K562 (cell line): ENCODE results near the gene TSC22D3. TPM values are rescaled to one million over a fixed set of nuclear protein-coding genes. Genes with fewer than 3 reads are reported as not detected.

ENCODE experiments used
- ATAC-seq: fragments of 200-7000 bp; cut with Tn5 transposase; 3 replicates; pipeline ENCODE4 v1.9.1; 2020; ENCODE audit warnings: moderate library complexity
- BruUV-seq: library from RNA; stranded (reverse); fragments of 400-500 nt; replicated peaks from 2 replicates; lab custom pipeline; 2021; lab: Mats Ljungman, UMichigan
- CTCF ChIA-PET: fragments of 300-600 bp; formaldehyde crosslinking; extraction: SDS; loops from one replicate; lab custom pipeline; 2021; ENCODE audit warnings: low intra/inter-chr PET ratio; lab: Yijun Ruan, JAX
- POLR2A ChIA-PET: fragments of 300-600, 350-650 bp; sonication (Branson Sonifier 250); formaldehyde crosslinking; extraction: SDS; loops from one replicate; lab custom pipeline; 2021; ENCODE audit warnings: antibody characterized with exemption, inconsistent platforms; lab: Yijun Ruan, JAX
- DNase-seq, 4 experiments: peaks; one replicate each; pipeline versions ENCODE4 v3.0.0 to v3.0.0-alpha.2; 2011 to 2018; ENCODE audit warnings: low spot score in 3 of 4, mixed read lengths in 3 of 4; ENCODE audit errors: extremely low read depth in 1 of 4
- FAIRE-seq: peaks from 2 replicates; lab custom pipeline; 2011; peaks lifted over from hg19 to GRCh38; lab: Jason Lieb, UNC
- H2AFZ ChIP-seq: 2 replicates; pipeline ENCODE4 v1.6.0; 2011; ENCODE audit warnings: low read depth, low read length, control low read depth, inconsistent platforms
- H3K27ac ChIP-seq: fragments of 200-600 bp; 3 replicates; pipeline ENCODE4 v1.8.0; 2011; ENCODE audit warnings: low read depth, mild to moderate bottlenecking, control low read depth, inconsistent platforms, low read length, moderate library complexity, mixed read lengths; ENCODE audit errors: extremely low read depth
- H3K27me3 ChIP-seq, 2 experiments: fragments of 300-600 bp in 1 of 2; 2 replicates in 1 of 2; 3 replicates in 1 of 2; pipeline versions ENCODE4 v1.6.0 to v1.8.0; 2011; ENCODE audit warnings: inconsistent platforms in 2 of 2, low read length in 2 of 2, mild to moderate bottlenecking in 1 of 2, mixed read lengths in 1 of 2, moderate library complexity in 1 of 2; ENCODE audit not compliant: control insufficient read depth in 2 of 2, insufficient read depth in 2 of 2
- H3K36me3 ChIP-seq: fragments of 300-600 bp; 3 replicates; pipeline ENCODE4 v1.8.0; 2011; ENCODE audit warnings: mild to moderate bottlenecking, low read length, inconsistent platforms; ENCODE audit not compliant: control insufficient read depth, insufficient read depth
- H3K4me1 ChIP-seq, 2 experiments: fragments of 200-600 bp in 1 of 2; replicated peaks in 1 of 2; 2 replicates in 1 of 2; 3 replicates in 1 of 2; pipeline versions ENCODE4 v1.5.1 to v1.8.0; 2011; ENCODE audit warnings: inconsistent platforms in 2 of 2, low read length in 2 of 2, mild to moderate bottlenecking in 1 of 2, mixed read lengths in 1 of 2, moderate library complexity in 1 of 2; ENCODE audit not compliant: control insufficient read depth in 2 of 2, insufficient read depth in 2 of 2
- H3K4me2 ChIP-seq: 2 replicates; pipeline ENCODE4 v1.6.1; 2011; ENCODE audit warnings: low read length, control low read depth, inconsistent platforms, mixed read lengths; ENCODE audit not compliant: insufficient read depth
- H3K4me3 ChIP-seq: fragments of 200-600 bp; sonication (generic), shearing (Covaris generic); 2 replicates; pipeline ENCODE4 v1.5.1; 2016; ENCODE audit warnings: control low read depth, inconsistent platforms
- H3K79me2 ChIP-seq: fragments of 200-600 bp; 3 replicates; pipeline ENCODE4 v1.8.0; 2011; ENCODE audit warnings: low read length, inconsistent platforms; ENCODE audit not compliant: control insufficient read depth, insufficient read depth
- H3K9ac ChIP-seq, 2 experiments: 2 replicates each; pipeline versions ENCODE4 v1.6.0 to v1.6.1; 2011; ENCODE audit warnings: low read depth in 2 of 2, low read length in 2 of 2, control low read depth in 1 of 2, inconsistent platforms in 1 of 2, mild to moderate bottlenecking in 1 of 2, mixed read lengths in 1 of 2; ENCODE audit not compliant: insufficient read depth in 1 of 2
- H3K9me1 ChIP-seq: one replicate; pipeline ENCODE4 v1.6.0; 2011; ENCODE audit warnings: inconsistent platforms, mild to moderate bottlenecking, low read length, moderate library complexity; ENCODE audit not compliant: control insufficient read depth, insufficient read depth
- H3K9me3 ChIP-seq: replicated peaks from 2 replicates; pipeline ENCODE4 v1.5.1; 2011; ENCODE audit warnings: low read depth, low read length, inconsistent platforms; ENCODE audit not compliant: control insufficient read depth, insufficient read depth
- H4K20me1 ChIP-seq: replicated peaks from 2 replicates; pipeline ENCODE4 v1.6.1; 2011; ENCODE audit warnings: low read length, inconsistent platforms, mixed read lengths; ENCODE audit not compliant: control insufficient read depth, insufficient read depth
- CHCHD3 ChIP-seq: fragments of 250-450 bp; sonication (Bioruptor Pico); IDR thresholded peaks from 2 replicates; pipeline ENCODE4 v2.1.2; 2022; ENCODE audit warnings: mild to moderate bottlenecking
- CUX1 ChIP-seq: fragments of 200-800 bp; sonication (Bioruptor generic); IDR thresholded peaks from 2 replicates; pipeline ENCODE4 v1.6.1; 2016; ENCODE audit warnings: missing genetic modification characterization, missing compliant biosample characterization
- MAX ChIP-seq: sonication (generic); formaldehyde crosslinking; IDR thresholded peaks from 2 replicates; pipeline ENCODE4 v1.9.0; 2022; ENCODE audit warnings: mild to moderate bottlenecking, missing genetic modification reagents
- NFIC ChIP-seq: fragments of 450-650 bp; IDR thresholded peaks from 2 replicates; pipeline ENCODE4 v1.6.1; 2017; ENCODE audit warnings: mild to moderate bottlenecking, inconsistent platforms
- NUFIP1 ChIP-seq: fragments of 450-650 bp; IDR thresholded peaks from 2 replicates; pipeline ENCODE4 v1.6.1; 2018; ENCODE audit not compliant: partially characterized antibody
- SMARCA4 ChIP-seq: fragments of 450-650 bp; IDR thresholded peaks from 2 replicates; pipeline ENCODE4 v1.6.1; 2016
- U2AF1 ChIP-seq: fragments of 200-400 bp; formaldehyde crosslinking; optimal IDR thresholded peaks from 2 replicates; pipeline ENCODE3; 2017; ENCODE audit warnings: mild to moderate bottlenecking, low read depth, low read length, moderate library complexity
- ZBTB33 ChIP-seq: sonication (generic); formaldehyde crosslinking; IDR thresholded peaks from 2 replicates; pipeline ENCODE4 v1.8.1; 2023; ENCODE audit warnings: mild to moderate bottlenecking, missing genetic modification reagents
- WGBS: fragments of 100-300 bp; shearing (Covaris generic); methylation state at CpG from one replicate; pipeline ENCODE4 v1.1.6; 2016; ENCODE audit warnings: low coverage, mixed read lengths; ENCODE audit not compliant: insufficient coverage; ENCODE audit errors: missing lambda C conversion rate; 5-methylcytosine and 5-hydroxymethylcytosine counted together
- in situ Hi-C: fragments of 300-500 bp; cut with MboI; formaldehyde crosslinking; loops from 4 replicates; pipeline ENCODE4 v1.15.0; 2018; ENCODE audit warnings: inconsistent platforms, mixed read lengths
- intact Hi-C: fragments of 100-400 bp; cut with micrococcal nuclease; formaldehyde crosslinking; loops from 2 replicates; pipeline ENCODE4 v1.14.2; 2022
- polyA plus RNA-seq, 8 experiments: library from polyadenylated mRNA; depleted of rRNA in 4 of 8; stranded (reverse) in 5 of 8; unstranded in 3 of 8; fragments of >200 nt; fragmentation: Nextera tagmentation in 2 of 8; fragmentation: Illumina TruSeq in 1 of 8; extraction: Ambion mirVana in 2 of 8; extraction: Trizol in 1 of 8; gene quantifications; 2 replicates each; pipeline versions ENCODE4 v1.2.1 to v1.2.3, GENCODE V29; 2011 to 2014; ENCODE audit warnings: inconsistent platforms in 1 of 8, missing spikeins in 1 of 8
- total RNA-seq, 7 experiments: library from RNA; depleted of rRNA in 6 of 7; stranded (reverse); fragments of >200 nt in 6 of 7; fragmentation: Illumina TruSeq in 2 of 7; extraction: Trizol in 2 of 7; gene quantifications; 2 replicates each; pipeline versions ENCODE4 v1.2.1 to v1.2.3, GENCODE V29; 2011 to 2021; ENCODE audit warnings: low replicate concordance in 1 of 7
- TF ChIP-seq, protein P1 (sequence below): IDR thresholded peaks from 3 replicates; pipeline ENCODE4 v1.6.1; 2011; ENCODE audit warnings: borderline replicate concordance, mild to moderate bottlenecking; ENCODE audit not compliant: insufficient read length, insufficient read depth
- TF ChIP-seq, protein P2 (sequence below): fragments of 250-450 bp; sonication (Bioruptor Pico); IDR thresholded peaks from 2 replicates; pipeline ENCODE4 v1.5.0; 2021
- TF ChIP-seq, protein P3 (sequence below): fragments of 250-450 bp; sonication (Bioruptor Pico); IDR thresholded peaks from 2 replicates; pipeline ENCODE4 v1.5.0; 2022; ENCODE audit warnings: mild to moderate bottlenecking

TSC22D3 gene
- total and polyA plus RNA-seq, 9 of the 15 experiments (the other 6 are each of a cell fraction or from before 2014, with no cell fraction given) = 0.48 to 3.0 (median 0.87) TPM

DNA sequence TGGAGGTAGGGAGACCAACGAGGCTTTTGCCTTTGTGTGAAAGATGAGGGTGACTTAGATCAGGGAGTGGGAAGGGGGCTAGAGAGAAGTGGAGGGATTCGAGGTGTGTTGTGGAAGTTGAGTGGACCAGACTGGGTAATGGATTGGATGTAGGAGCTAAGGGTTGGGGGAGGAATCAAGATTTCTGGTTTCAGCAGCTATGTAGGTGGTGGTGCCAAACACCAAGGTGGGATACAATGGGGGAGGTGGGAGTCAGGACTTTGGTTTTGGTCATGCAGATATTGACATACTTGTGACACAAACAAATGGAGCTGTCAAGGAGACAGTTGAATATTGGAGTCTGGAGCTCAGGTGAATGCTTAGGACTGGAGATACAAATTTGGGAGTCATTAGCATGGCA, 71.0 kb downstream of the TSC22D3 start:
- H3K27ac ChIP-seq = no peak overlapping the region
- POLR2A ChIA-PET = interaction anchor here (0.6 to 1.0 kb wide), 2 partner anchors 18 to 20 kb away, joined by 3 read pairs; no protein-coding TSS in a partner anchor
- no peaks in the 10 kb centered on the region for H4K20me1 ChIP-seq
- H3K79me2 ChIP-seq = no peaks in the 10 kb centered on the region
- no peak overlapping the region for H3K9ac ChIP-seq
- in situ Hi-C loops (no loop called here), intact Hi-C loops (no loop called here)
- no peaks in the 10 kb centered on the region; a peak in 1 of 5 replicates for H3K27me3 ChIP-seq
- ATAC-seq (no peak), DNase-seq (no peak), FAIRE-seq (no peak)
- H3K4me2 ChIP-seq = no peak overlapping the region
- H3K9me1 ChIP-seq = no peaks in the 10 kb centered on the region
- H3K36me3 ChIP-seq = no peaks in the 10 kb centered on the region
- no peak overlapping the region for H3K4me3 ChIP-seq
- CTCF ChIA-PET = no interaction called here
- BruUV-seq = no TSS peak
- no peak overlapping the region for H2AFZ ChIP-seq
- H3K4me1 ChIP-seq = peaks cover 0 to 2% of the 10 kb centered on the region in 2 experiments; a peak in 3 of 5 replicates
- no peaks in the 10 kb centered on the region for H3K9me3 ChIP-seq
- 0% methylated on average over 2 of the region's 2 CpGs for WGBS
- TF ChIP-seq, protein P1, sequence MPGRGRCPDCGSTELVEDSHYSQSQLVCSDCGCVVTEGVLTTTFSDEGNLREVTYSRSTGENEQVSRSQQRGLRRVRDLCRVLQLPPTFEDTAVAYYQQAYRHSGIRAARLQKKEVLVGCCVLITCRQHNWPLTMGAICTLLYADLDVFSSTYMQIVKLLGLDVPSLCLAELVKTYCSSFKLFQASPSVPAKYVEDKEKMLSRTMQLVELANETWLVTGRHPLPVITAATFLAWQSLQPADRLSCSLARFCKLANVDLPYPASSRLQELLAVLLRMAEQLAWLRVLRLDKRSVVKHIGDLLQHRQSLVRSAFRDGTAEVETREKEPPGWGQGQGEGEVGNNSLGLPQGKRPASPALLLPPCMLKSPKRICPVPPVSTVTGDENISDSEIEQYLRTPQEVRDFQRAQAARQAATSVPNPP = no peak
- TF ChIP-seq, protein P2, sequence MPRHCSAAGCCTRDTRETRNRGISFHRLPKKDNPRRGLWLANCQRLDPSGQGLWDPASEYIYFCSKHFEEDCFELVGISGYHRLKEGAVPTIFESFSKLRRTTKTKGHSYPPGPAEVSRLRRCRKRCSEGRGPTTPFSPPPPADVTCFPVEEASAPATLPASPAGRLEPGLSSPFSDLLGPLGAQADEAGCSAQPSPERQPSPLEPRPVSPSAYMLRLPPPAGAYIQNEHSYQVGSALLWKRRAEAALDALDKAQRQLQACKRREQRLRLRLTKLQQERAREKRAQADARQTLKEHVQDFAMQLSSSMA = no peak
- TF ChIP-seq MAX (no peak), NUFIP1 (no peak), U2AF1 (no peak), NFIC (no peak), CUX1 (no peak), SMARCA4 (no peak), CHCHD3 (CRISPR knock-in tag) (no peak), ZBTB33 (CRISPR knock-in tag) (no peak)
- TF ChIP-seq, protein P3, sequence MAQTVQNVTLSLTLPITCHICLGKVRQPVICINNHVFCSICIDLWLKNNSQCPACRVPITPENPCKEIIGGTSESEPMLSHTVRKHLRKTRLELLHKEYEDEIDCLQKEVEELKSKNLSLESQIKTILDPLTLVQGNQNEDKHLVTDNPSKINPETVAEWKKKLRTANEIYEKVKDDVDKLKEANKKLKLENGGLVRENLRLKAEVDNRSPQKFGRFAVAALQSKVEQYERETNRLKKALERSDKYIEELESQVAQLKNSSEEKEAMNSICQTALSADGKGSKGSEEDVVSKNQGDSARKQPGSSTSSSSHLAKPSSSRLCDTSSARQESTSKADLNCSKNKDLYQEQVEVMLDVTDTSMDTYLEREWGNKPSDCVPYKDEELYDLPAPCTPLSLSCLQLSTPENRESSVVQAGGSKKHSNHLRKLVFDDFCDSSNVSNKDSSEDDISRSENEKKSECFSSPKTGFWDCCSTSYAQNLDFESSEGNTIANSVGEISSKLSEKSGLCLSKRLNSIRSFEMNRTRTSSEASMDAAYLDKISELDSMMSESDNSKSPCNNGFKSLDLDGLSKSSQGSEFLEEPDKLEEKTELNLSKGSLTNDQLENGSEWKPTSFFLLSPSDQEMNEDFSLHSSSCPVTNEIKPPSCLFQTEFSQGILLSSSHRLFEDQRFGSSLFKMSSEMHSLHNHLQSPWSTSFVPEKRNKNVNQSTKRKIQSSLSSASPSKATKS (CRISPR knock-in tag) = no peak
